Adipose tissue (tissue), 3 donors: ENCODE data around the gene UGT2A2. TPM values are rescaled to one million over a fixed set of nuclear protein-coding genes. Genes with fewer than 3 reads are reported as not detected.

Experiments used
- H3K27ac ChIP-seq: one replicate; pipeline ENCODE4 v1.5.1; 2013; ENCODE audit warnings: low read depth, low read length
- WGBS, 3 donors: extraction: QIAGEN DNeasy Blood & Tissue Kit; methylation state at CpG; one replicate each; pipeline ENCODE4 v1.1.7; 2013; 5-methylcytosine and 5-hydroxymethylcytosine counted together
- polyA plus RNA-seq, 3 donors: library from polyadenylated mRNA; stranded (reverse); fragments of 200-250 nt; gene quantifications; one replicate each; pipeline ENCODE4 v1.2.3, GENCODE V29; 2013
- donor health status: healthy with polysubstance abuse.
- donor health status: Bipolar disorder and iron deficiency.
- donor health status: healthy.

Gene UGT2A2
- polyA plus RNA-seq, 3 donors: not detected

DNA sequence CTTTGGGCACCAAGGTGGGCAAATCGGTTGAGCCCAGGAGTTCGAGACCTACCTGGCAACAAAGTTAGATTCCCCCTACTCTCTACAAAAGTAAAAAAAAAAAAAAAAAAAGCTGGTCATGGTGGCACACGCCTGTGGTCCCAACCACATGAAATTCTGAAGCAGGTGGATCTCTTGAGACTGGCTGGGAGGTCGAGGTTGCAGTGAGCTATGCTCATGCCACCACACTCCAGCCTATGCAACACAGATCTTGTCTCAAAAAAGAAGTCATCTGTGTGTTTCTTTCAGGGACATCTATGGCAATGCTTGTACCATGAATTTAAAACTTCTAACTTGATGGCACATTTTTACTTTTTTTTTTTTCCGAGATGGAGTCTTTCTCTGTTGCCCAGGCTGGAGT lies 55.3 kb downstream of the UGT2A2 start:
- 77 to 82% (median 79%) methylated on average over 5 of the region's 5 CpGs for WGBS, 3 donors
- H3K27ac ChIP-seq: no peak overlapping the region

DNA sequence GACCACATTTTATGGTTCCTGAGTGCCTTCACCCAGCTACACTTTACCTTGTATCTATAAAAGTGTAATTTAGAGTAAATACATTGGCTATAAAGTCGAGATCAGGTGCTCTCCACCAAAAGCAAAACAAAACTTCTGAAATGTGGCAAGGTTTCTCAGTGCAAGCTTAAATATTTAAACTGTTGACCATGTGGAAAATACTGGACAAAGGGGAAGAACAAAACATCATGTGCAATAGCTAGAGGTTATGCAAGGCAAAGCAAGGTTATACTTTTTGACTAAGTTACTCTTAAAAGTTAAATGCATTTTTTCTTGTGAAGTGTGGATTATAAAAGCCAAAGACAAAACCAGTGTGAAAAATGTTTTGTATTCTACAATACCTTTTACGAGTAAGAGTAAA lies 55.9 kb downstream of the UGT2A2 start:
- H3K27ac ChIP-seq: no peak overlapping the region
- 59 to 74% (median 71%) methylated on average over 2 of the region's 2 CpGs for WGBS, 3 donors

DNA sequence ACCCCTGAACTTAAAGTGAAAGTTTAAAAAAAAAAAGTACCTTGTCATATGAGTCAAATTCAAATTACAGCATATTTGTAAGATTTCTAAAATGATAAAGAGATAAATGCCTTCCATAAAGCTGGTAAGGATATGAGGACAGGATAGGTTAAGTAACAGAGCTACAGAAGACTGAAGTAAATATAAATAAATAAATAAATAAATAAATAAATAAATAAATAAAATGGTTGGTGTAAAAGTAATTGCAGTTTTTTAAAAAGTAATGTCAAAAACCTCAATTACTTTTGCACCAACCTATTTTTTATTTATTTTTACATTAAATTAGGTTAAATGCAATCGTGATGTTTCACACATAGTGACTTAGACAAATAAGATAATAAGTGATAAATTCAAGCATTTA lies 62.2 kb downstream of the UGT2A2 start:
- H3K27ac ChIP-seq: no peak overlapping the region
- 85 to 93% (median 90%) methylated on average over 1 of the region's 1 CpG for WGBS, 3 donors

DNA sequence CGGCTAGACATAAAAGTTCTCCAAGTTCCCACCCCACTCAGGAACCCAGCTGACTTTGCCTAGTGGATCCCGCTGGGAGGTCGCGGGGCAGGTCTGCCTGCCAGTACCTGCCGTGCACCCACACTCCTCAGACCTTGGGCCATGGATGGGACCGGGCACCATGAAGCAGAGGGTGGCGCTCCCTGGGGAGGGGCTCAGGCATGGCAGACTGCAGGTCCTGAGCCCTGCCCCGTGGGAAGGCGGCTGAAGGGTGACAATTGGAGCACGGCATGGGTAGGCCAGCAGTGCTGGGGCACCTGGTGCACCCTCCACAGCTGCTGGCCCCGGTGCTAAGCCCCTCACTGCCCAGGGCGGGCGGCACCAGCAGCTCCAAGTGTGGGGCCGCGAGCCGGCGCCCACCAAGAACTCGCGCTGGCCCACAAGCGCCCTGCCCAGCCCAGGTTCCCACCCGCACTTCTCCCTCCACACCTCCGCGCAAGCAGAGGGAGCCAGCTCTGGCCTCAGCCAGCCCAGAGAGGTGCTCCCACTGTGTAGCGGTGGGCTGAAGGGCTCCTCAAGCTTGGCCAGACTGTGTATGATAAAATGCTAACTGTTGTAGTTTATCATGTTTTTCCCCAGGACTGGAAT lies 63.1 kb downstream of the UGT2A2 start:
- no peak overlapping the region for H3K27ac ChIP-seq
- 95 to 97% (median 96%) methylated on average over 24 of the region's 24 CpGs for WGBS, 3 donors

DNA sequence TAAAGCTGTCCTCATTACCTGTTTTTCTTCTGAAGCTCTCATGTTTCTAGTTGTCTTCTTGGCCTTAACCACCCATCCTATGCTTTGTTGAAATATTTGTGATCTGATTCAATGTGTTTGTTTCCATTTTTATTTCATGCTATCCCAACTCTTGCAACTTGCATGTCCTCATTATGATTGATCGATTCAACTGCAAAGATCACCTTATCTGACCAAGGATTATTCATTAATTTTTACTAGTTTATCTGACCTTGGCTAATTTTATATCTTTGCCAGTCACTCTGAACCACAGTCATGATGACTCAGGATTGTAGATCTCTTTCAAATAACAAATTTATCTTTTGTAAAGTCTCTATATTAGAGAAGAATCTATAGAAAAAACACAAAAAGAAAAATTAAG lies 70.7 kb downstream of the UGT2A2 start:
- 34 to 93% (median 86%) methylated on average over 1 of the region's 1 CpG for WGBS, 3 donors
- H3K27ac ChIP-seq: no peak overlapping the region

DNA sequence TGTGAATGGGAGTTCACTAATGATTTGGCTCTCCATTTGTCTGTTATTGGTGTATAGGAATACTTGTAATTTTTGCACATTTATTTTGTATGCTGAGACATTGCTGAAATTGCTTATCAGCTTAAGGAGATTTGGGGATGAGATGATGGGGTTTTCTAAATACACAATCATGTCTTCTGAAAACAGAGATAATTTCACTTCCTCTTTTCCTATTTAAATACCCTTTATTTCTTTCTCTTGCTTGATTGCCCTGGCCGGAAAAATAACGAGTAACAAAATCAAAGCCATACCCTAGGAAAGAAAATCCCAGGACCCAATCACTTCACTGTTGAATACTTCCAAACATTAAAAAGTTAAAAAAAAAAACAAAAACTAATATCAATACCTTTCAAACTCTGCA lies 76.0 kb downstream of the UGT2A2 start:
- WGBS, 3 donors: 44 to 46% (median 45%) methylated on average over 2 of the region's 2 CpGs

DNA sequence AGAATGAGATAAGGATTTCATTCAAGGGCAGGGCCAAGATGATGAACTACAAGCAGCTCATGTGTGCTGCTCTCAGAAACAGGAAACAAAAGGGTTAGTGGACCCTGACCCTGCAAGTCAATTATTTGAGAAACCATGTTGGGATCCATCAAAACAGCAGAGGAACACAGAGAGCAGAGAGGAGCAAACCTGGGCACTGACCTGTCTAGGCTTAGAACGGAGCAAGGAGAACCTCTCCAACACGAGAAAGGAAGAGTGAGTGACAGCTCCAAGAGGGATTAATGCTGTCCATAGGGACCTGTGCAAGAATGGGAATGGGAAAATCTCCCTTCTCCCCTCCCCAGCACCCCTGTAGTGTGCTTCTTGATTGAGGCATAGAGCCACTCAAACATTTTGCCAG lies 89.8 kb downstream of the UGT2A2 start:
- WGBS, 3 donors: 69 to 95% (median 73%) methylated on average over 2 of the region's 2 CpGs
- H3K27ac ChIP-seq: no peak overlapping the region

More for the DNA sequence above, 76.0 kb downstream of the UGT2A2 start:
- H3K27ac ChIP-seq: no peak overlapping the region

DNA sequence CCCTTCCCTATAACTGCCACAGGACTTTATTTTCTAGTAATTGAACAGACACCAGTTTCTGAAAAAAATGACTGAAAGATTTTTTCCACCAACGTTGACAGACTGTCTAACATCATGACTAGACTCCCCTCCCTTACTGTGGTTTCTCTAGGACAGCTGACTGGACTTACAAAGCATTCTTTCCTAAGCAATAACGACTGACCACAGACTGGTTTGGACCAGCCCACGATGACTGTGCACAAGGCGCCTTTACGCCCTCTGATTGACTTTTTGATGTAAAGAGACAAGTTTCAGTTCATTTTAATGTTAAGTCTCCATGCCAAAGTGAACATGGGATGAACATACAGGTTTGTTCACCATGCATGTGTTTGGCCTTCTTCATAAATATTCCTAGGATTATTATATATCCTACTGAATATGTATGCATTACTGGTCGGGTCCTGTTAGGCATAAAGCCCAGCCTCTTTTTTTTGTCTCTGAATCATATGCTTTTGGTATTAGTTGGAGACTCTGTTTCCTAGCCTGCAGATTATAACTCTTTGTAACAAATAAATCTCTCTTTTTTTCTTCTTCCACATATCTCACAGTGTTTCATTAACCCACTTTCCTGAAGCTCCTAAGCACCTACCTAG lies 93.2 kb downstream of the UGT2A2 start:
- H3K27ac ChIP-seq: no peak overlapping the region
- 58 to 69% (median 60%) methylated on average over 6 of the region's 6 CpGs for WGBS, 3 donors

Other genes starting within 250 kb of the UGT2A2 start
- gene UGT2B4, start 143.7 kb downstream of the UGT2A2 start, polyA plus RNA-seq: 1 to 10 TPM in 1 of 3 donors, under 1 TPM in 1, not detected in 1; 0.22 to 2.2 TPM
- not detected for gene UGT2A1, start 13.6 kb upstream of the UGT2A2 start, polyA plus RNA-seq
- 1 to 10 TPM in 2 of 3 donors, under 1 TPM in 1; 0.26 to 5.4 (median 2.8) TPM for gene SULT1B1, start 121.0 kb upstream of the UGT2A2 start, polyA plus RNA-seq
- gene SULT1E1, start 220.5 kb upstream of the UGT2A2 start, polyA plus RNA-seq: under 1 TPM in 1 of 3 donors, not detected in 2; 0.10 TPM